ENCODE data around the gene BBS9.

BBS9 gene

DNA sequence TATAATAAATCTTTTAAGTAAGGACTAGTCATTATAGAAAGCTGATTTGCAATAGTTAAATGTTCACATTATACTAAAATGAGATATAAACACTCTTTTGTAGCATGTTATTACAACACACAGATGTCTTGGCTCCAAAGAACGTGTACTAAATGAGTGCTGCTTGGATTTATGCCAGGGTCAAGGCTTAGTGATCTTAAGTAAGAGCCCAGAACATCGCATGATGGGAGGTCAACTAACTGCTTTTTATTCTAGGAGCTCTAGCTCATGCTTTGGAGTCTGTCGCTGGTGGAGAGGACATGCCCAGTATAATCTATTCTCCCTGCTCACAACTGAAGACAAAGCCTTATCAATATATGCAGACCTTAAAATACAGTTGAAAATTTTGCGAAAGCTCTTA is 315.1 kb downstream of the BBS9 start:
- DNase-seq (ENCODE audit: low spot score), result no peak
- TF ChIP-seq, protein P1, sequence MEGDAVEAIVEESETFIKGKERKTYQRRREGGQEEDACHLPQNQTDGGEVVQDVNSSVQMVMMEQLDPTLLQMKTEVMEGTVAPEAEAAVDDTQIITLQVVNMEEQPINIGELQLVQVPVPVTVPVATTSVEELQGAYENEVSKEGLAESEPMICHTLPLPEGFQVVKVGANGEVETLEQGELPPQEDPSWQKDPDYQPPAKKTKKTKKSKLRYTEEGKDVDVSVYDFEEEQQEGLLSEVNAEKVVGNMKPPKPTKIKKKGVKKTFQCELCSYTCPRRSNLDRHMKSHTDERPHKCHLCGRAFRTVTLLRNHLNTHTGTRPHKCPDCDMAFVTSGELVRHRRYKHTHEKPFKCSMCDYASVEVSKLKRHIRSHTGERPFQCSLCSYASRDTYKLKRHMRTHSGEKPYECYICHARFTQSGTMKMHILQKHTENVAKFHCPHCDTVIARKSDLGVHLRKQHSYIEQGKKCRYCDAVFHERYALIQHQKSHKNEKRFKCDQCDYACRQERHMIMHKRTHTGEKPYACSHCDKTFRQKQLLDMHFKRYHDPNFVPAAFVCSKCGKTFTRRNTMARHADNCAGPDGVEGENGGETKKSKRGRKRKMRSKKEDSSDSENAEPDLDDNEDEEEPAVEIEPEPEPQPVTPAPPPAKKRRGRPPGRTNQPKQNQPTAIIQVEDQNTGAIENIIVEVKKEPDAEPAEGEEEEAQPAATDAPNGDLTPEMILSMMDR (IDR thresholded peaks at IDR 0.05; ENCODE audit: extremely low read depth, insufficient read depth, missing control alignments), result no peak
- in situ Hi-C loops (cut with MboI; ENCODE audit: low pct_unique_long_range_greater_than_20kb, low sequenced_read_pairs, unreplicated experiment), result no loop called here

DNA sequence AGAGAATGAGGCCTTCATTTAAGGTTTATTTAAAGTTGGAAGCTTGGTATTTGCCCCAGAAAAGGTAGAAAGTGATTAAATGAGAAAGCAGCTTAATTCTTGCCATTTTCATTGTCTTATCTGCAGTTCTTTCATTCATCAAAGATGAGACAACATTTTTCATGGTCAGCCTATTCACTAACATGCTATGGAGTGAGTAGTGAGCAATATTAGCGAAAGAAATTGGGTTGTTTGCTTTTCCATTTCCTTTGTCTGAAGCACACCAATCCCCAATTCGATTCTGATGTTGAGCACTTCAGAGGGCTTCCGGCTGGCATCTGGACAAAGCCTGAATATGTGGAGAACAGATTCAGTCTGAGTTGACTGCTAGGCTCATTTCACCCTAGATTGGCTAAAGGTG is 317.2 kb downstream of the BBS9 start:
- no peak for DNase-seq (ENCODE audit: low spot score)
- in situ Hi-C loops (cut with MboI; ENCODE audit: low pct_unique_long_range_greater_than_20kb, low sequenced_read_pairs, unreplicated experiment), result no loop called here
- TF ChIP-seq, protein P1 (IDR thresholded peaks at IDR 0.05; ENCODE audit: extremely low read depth, insufficient read depth, missing control alignments), result no peak

DNA sequence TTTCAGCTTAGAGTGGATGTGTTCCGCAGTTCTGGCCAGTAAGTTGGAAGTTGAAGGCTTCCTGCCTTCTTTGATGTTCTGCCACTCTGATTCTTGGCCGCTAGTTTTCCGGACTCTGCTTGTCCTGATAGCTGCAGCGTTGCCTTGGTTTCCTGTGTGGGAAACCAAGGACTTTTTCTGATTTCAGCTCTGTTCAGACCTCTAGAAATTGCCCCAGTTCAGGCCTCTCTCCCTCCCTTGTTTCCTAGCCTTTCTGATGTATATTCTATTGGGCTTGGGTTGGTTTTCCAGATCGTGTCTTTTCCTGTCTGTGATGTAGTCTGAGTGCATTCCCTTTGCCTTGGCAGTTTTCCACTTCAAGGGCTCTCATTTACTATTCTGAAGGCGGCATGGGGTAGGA is 318.7 kb downstream of the BBS9 start:
- no peak for DNase-seq (ENCODE audit: low spot score)
- in situ Hi-C loops (cut with MboI; ENCODE audit: low pct_unique_long_range_greater_than_20kb, low sequenced_read_pairs, unreplicated experiment), result no loop called here
- TF ChIP-seq, protein P1 (IDR thresholded peaks at IDR 0.05; ENCODE audit: extremely low read depth, insufficient read depth, missing control alignments), result no peak

DNA sequence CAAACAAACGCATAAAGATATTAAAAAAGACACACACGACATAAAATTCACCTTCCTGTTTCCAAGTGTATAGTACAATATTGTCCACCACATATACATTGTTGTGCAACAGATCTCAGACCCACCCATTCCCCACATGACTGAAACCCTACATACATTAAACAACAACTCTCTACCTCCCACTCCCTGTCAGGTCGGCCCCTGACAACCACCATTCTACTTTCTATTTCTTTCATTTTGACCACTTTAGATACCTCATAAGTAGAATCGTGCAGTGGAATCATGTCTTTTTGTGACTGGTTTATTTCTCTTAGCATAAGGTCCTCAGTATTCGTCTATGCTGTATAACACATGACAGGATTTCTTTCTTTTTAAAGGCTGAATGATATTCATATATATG is 320.5 kb downstream of the BBS9 start:
- TF ChIP-seq, protein P1 (IDR thresholded peaks at IDR 0.05; ENCODE audit: extremely low read depth, insufficient read depth, missing control alignments), result no peak
- in situ Hi-C loops (cut with MboI; ENCODE audit: low pct_unique_long_range_greater_than_20kb, low sequenced_read_pairs, unreplicated experiment), result no loop called here
- no peak for DNase-seq (ENCODE audit: low spot score)

DNA sequence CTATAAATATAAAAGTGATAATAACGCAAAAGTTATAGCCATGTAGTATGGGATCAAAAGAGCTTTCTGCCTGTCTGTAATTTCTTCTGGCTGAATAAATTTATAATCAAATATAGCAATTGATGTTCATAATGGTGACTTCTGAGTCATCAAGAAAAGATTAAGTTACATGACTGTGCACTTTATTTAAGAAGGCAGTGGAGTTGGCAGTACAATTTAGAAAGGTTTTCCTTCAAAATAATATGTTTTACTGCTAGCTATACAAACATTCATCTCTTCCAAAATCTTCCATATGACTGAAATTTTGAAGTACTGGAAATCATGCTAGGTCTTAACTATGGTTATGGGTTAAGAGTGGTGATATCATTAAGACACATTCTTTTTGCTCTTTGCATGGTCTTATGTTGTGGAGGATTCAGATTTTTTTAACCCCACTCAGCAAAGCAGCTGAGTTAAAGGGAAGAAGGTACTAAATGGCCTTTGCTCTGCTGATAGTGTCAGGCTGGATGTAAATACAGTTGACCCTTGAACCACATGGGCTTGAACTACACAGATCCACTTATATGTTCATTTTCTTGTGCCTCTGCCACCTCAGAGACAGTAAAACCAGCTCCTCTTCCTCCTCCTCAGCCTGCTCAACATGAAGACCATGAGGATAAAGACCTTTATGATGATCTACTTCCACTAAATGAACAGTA is 323.6 kb downstream of the BBS9 start:
- TF ChIP-seq, protein P1 (IDR thresholded peaks at IDR 0.05; ENCODE audit: extremely low read depth, insufficient read depth, missing control alignments), result no peak
- in situ Hi-C loops (cut with MboI; ENCODE audit: low pct_unique_long_range_greater_than_20kb, low sequenced_read_pairs, unreplicated experiment), result no loop called here
- no peak for DNase-seq (ENCODE audit: low spot score)

DNA sequence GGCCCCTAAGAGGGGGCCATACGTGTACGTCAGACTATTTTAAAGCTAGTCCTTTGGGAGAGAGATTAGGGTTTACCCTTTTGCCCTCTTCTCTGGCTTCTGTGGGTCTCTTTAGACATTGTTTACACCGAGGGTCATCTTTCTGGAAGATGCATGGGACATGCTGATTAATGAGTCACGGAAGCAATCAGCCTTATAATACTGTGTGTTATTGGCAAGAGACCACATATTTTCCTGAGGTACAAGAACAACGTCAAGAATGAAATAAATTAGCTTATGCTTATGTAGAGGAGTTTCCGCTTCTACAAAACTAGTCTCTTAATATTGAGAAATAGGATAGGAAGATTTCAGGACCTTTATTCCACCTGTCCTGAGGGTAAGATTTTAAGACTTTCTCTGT is 327.7 kb downstream of the BBS9 start:
- TF ChIP-seq, protein P1 (IDR thresholded peaks at IDR 0.05; ENCODE audit: extremely low read depth, insufficient read depth, missing control alignments), result no peak
- no peak for DNase-seq (ENCODE audit: low spot score)
- in situ Hi-C loops (cut with MboI; ENCODE audit: low pct_unique_long_range_greater_than_20kb, low sequenced_read_pairs, unreplicated experiment), result no loop called here
